Activated T-helper 9 cell treated with anti-CD3 and anti-CD28 coated beads, Interleukin-2, amount 50 U/mL, for 16 hours (primary cell): ENCODE measurements around the gene RNF152.
A peak's percentile ranks its signal among the peaks of the same experiment; 100 is the strongest.

ENCODE experiments used
- DNase-seq: peaks from one replicate; pipeline ENCODE4 v3.0.0-alpha.2; 2020; ENCODE audit warnings: low read depth

RNF152 gene

DNA sequence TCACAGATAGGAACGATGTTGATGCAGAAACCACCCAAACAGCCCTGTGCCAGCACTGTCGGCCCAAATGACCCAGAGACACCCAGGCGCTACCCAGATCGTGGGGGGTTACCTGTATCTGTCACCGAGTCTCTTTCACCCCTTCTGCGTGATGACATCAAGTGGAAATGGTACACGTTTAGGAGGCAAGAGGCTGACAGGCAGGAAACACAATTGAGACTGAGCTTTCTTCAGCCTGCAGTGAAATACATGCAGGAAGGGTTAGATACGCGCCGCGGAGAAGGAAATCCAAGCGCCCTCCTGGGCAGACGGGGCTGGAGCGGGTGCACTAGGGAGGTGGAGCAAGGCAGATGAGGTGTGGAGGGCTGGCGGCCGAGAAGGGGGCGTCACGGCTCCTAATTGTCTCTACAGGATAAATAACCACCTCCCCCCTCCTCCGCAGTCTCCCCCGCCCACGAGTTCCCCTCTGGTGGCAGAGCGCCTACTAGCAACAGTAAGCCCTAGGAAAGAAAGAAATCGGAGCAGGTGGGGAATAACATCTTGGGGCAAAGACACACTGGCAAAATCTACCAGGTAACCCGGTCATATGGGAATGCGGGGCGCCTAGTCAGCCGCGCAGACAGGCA lies at the start of gene RNF152:
RNF152 (minus strand) TSS at position 325 of the 626 bp plus-strand sequence. CDS start 76,544 bp downstream, outside the sequence.
- DNase-seq, result peak; percentile 15

DNA sequence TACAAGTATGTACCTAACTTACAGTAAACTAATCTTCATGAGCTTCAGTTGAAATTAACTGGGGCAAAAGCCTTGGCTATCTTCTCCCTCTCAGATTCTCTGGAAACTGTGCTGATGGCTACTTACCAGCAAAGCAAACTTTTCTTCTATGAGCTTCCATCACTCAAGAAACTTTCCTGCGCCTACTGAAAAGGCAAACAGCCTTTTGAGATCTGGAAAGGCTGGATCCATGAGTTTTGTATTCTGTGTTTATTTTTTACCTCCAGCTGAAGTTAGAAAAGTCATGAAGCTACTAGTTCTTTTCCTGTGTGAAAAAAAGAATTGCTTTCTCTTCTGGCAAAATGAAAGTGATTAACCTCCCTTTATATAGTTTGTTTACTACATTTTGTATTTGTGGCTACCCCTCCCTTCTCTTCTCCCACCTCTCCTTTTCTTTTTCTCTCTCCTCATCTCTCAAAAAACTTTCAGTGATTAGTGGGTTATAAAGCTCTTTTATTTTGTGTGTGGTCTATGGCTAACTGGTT lies 49.2 kb upstream of the RNF152 start:
- no peak for DNase-seq

DNA sequence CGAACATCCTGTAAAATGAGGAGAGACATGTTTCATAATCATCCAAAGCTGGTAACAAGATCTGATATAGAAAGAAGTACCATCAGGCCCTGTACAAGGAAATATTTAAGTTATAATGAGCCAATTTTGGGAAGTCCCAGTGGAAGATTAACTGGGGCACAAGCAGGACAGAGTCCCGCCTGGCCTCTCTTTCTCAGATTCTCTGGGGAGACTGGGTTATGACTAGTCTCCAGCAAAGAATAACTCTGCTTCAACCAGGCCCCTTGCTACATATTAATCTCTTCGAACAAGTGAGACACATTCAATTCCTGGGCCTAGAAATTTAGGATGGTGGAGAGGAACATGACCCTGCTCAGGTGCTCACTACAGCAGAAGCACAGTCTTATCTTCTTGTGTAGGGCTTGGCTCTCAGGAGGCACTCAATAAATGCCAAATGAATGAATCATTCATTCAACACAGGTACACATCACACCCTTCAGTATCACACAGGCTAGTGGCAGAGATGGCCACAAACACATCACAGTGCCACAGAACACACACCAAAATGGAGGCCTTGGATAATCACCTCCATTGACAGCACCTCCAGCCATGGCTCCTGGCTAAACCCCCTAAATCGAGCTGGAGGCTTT lies 46.4 kb upstream of the RNF152 start:
- DNase-seq, result no peak

GRCh38 chr18:61935362-61935761 lies 42.6 kb upstream of the RNF152 start:
- no peak for DNase-seq

DNA sequence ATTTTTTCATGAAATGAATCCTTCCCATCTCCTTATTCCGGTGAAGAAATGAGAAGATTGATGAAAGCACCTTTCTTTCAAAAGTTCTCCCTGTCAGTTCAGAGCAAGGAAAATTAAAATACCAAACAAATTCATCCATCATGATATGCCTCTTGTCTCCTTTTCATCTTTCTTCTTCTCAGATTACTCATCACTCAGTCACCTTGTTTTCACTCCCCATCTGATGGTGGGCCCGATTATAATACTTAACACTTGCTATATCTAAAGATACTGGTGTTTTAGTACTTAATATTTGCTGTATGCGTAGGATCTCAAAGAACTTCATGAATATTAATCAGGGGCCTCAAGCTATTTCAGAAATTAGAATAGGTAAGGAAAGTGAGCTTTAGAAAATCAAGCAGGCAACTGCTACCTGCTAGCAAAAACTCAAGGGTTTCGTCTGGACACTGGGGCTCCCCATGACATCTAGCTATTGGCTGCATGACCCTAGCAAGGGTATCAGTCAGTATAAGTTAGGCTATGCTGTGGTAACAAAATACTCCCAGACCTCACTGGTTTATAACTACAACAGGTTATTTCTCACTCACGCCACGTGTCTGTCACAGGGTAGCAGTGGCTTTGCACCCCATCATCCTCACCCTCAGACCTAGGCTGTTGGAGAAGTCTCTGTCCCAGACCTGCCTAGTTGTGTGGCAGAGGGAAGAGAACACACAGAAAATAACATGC lies 39.0 kb upstream of the RNF152 start:
- no peak for DNase-seq

DNA sequence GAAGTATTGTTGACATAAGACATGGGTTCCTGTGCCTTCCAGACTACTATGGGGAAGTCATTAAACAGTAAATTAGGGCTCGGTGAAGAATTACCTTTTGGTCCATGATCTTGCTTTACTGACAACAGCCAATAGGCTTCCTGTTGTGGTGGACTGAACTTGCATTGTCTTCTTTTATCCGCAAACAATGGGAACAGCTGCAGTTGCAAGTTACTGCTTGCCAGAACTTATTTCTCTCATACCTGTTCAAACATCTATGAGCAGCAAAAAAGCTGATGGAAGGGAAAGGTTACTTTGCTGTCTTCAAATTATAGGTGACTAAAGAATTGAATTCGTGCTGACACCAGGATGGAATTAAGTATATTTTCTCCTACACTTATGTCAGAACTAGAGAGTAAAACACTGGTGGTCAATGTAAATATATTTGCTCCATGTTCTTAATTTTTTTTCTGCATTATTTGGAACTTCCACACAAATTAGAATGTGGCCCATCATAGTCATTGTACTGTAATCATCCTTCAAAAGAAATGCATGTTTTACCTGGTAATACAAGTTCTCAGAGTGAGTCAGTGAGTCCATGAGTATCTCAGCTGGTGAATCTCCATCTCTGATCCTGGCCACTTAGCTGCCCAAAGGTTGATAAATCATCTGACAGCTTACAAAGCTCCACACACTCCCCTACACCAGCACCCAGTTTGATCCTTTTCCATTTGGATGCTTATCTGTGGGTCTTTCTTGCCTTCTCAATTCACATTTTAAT lies 37.3 kb upstream of the RNF152 start:
- no peak for DNase-seq

DNA sequence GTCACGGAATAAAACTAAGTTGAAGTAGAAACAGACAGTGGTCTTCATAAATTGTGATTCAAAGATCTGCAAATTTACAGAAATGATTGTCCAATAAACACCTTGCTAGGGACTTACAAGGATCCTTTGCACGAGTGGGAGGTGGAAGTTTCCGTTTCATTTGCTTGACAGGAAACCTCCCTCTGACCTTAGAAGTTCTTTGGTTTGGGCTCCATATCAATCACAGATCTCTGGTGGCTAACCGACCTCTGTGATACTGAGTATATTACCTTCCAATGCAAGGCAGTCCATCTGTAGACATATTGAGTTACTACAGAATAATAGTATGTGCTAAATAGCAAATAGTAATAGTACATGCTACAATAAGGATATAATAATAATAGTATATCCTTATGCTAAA lies 33.7 kb upstream of the RNF152 start:
- no peak for DNase-seq

- no peak for DNase-seq
Observed at GRCh38 chr18:61924550-61924949, 31.7 kb upstream of the RNF152 start.

GRCh38 chr18:61922435-61922834 lies 29.6 kb upstream of the RNF152 start:
- DNase-seq, result no peak

DNA sequence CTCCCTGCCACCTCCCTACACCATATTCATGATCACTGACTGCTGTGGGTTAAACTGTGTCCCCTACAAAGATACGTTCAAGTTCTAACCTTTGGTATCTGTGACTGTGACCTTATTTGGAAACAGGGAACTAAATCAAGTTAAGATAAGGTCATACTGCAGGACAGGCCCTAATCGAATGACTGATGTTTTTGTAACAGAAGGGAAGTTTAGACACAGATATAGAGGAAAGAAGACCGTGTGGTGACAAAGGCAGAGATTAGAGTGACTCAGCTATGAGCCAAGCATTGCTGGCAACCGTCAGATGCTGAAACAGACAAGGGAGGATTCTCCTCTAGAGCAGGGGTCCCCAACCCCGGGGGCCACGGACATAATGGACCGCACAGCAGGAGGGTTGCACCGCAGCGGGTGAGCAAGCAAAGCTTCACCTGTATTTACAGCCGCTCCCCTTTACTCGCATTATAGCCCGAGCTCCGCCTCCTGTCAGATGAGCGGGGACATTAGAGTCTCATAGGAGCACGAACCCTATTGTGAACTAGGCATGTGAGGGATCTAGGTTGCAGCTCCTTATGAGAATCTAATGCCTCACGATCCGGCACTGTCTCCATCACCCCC lies 28.9 kb upstream of the RNF152 start:
- DNase-seq, result no peak

DNA sequence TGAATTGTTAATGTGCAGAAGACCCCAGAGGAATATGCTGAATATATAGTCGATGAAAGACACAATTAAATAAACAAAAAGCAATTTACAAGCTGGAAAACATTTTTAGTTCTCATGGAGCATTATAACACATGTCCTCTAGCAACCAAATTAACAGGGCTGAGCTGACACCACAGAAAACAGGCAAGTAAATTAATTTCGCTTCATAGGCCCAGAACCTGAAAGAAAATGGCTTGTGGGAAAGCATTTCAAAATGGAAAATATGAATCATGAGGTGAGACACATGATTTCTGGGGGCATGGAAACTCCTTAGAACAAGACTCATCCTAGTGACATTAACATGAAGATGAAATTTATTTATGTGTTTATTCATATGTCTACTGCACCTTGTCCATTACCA lies 25.0 kb upstream of the RNF152 start:
- DNase-seq, result no peak

GRCh38 chr18:61912476-61912875 lies 19.7 kb upstream of the RNF152 start:
- DNase-seq, result no peak

DNA sequence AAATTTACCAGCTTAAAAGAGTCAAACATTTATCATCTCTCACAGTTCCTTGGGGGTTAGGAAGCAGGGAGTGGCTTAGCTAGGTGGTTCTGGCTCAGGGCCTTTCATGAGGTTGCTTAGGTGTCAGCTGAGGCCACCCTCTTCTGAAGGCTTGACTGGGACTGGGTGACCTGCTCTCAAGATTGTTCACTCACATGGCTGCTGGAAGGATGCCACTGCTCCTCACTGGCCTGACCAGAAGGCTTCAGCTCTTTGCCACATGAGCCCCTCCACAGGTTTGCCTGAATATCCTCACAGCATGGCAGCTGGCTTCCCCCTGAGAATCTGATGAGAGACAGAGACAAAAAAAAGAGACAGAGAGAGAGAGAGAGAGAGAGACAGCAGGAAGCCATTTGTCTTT lies 17.3 kb upstream of the RNF152 start:
- no peak for DNase-seq

DNA sequence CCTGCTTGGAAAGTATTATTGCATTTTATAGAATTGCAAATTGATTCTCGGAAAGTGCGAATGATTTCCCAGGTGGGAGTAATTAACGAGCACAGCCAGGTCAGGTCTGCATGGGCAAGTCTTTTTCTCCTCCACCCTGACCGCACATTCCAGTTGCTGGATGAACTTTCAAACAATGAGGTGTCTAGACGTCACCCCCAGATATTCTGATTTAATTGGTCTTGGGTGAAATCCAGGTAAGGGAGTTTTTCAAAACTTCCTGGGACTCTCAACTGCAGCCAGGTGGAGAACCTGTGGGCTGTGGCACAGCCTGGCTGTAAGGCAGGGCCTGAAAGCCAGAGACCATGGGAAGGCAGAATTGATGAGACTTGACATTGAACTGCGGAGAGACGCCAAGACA lies 15.9 kb upstream of the RNF152 start:
- DNase-seq, result no peak

DNA sequence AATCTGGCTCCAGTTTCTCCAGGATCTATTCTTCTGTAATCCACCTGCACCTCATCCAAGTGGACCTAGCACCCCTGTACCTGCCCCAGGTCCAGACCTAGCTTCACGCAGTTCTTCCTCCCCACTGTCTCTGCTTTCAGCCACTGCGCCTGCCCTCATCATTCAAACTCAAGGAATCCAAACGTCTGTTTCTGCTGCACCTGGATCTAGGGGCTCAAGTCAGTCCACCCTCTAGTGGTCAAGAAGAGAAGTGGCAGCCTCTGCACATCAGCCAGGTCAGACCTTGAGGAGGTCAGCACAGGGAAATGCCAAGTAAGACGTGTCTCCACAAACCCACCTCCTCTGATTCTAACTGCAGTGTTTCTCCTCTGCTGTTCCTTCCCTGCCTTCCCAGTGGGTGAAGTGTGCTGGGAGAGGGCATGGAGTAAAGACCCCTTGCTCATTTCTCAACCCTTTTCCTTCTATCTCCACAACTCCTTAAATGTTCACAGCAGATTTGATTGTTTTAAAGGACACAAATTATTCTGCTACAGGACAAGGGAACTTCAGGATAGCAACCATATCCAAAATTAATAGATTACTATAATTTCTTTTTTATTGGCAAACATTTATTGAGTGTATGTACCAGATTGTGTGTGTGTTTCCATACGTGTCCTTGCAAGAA lies 8.6 kb upstream of the RNF152 start:
- no peak for DNase-seq

- no peak for DNase-seq
Observed at GRCh38 chr18:61900504-61901281, 7.9 kb upstream of the RNF152 start.

DNA sequence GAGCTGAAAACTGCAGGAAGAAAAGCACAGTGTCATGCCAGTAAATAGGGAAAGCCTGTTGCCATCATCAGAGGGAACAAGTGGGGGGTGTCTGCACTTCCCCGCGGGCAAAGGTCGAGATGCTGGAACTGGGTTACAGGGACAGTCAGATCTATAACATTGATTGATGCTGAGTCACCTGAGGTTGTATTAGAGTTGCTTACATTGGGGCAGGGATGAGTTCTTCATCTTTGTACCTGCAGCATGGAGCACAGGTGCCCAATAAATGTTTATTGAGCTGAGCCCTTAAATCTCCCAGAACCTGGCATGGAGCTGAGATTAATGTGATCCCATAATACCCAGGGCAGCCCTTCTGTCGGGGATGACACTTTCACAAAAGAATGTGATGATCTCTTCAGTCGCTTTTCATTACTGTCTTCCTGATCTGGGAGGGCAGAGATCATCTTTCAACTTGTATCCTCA lies 5.9 kb upstream of the RNF152 start:
- no peak for DNase-seq

DNA sequence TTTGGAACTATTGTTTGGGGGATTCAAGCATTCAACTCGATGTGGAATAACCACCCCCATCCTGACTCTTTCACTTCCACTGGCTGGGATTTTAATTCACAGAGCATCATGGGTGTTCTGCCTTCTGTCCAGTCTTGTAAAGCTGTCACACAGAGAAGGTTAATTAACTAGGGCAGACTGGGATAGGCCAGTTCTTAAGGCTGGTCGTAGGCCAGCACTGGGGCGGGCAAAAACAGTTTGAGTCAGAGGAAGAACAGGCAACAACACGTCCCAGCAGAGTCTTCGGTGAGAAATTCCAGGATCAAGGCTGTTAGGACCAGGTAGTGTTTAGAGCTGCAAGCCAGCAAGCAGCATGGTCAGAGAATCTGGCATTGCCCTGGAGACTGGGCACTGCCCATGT lies 4.0 kb upstream of the RNF152 start:
- no peak for DNase-seq

GRCh38 chr18:61896118-61896517 lies 3.3 kb upstream of the RNF152 start:
- DNase-seq, result no peak

- DNase-seq, result no peak
Observed at GRCh38 chr18:61894751-61895524, 2.1 kb upstream of the RNF152 start.
